Trophoblast cell (in vitro differentiated cells and primary cell): Measurements from ENCODE around the gene VSIR.

ENCODE experiments used
- DNase-seq, 2 donors: peaks; one replicate each; pipeline ENCODE4 v3.0.0-alpha.2; 2016
- H2AFZ ChIP-seq: 2 replicates; pipeline ENCODE4 v1.6.1; 2013; ENCODE audit warnings: low read length, moderate library complexity, mild to moderate bottlenecking; ENCODE audit not compliant: insufficient read depth, poor library complexity
- H2AK5ac ChIP-seq: 2 replicates; pipeline ENCODE4 v1.6.1; 2013; ENCODE audit warnings: mild to moderate bottlenecking, low read length
- H2BK120ac ChIP-seq: 2 replicates; pipeline ENCODE4 v1.6.1; 2013; ENCODE audit warnings: low read length, mild to moderate bottlenecking, moderate library complexity; ENCODE audit not compliant: insufficient read depth, poor library complexity
- H2BK12ac ChIP-seq: 2 replicates; pipeline ENCODE4 v1.6.1; 2013; ENCODE audit warnings: mild to moderate bottlenecking, low read length, moderate library complexity
- H2BK5ac ChIP-seq: 2 replicates; pipeline ENCODE4 v1.6.1; 2013; ENCODE audit warnings: low read length, low read depth, moderate library complexity, mild to moderate bottlenecking; ENCODE audit not compliant: poor library complexity
- H3K14ac ChIP-seq: 2 replicates; pipeline ENCODE4 v1.6.1; 2013; ENCODE audit warnings: mild to moderate bottlenecking, low read length
- H3K18ac ChIP-seq: 2 replicates; pipeline ENCODE4 v1.6.1; 2013; ENCODE audit warnings: mild to moderate bottlenecking, low read length
- H3K23ac ChIP-seq: 2 replicates; pipeline ENCODE4 v1.6.1; 2013; ENCODE audit warnings: low read length
- H3K27ac ChIP-seq: 2 replicates; pipeline ENCODE4 v1.5.1; 2013; ENCODE audit warnings: low read depth, mild to moderate bottlenecking, inconsistent platforms, low read length, moderate library complexity
- H3K27me3 ChIP-seq: 2 replicates; pipeline ENCODE4 v1.6.1; 2013; ENCODE audit warnings: inconsistent platforms, mild to moderate bottlenecking, low read length, moderate library complexity; ENCODE audit not compliant: insufficient read depth
- H3K36me3 ChIP-seq, 2 experiments: 1 replicate in 1 of 2; 2 replicates in 1 of 2; pipeline ENCODE4 v1.6.1; 2013; ENCODE audit warnings: low read length in 2 of 2, mild to moderate bottlenecking in 2 of 2, moderate library complexity in 1 of 2; ENCODE audit not compliant: insufficient read depth in 2 of 2, control insufficient read depth in 1 of 2
- H3K4ac ChIP-seq: 2 replicates; pipeline ENCODE4 v1.6.1; 2013; ENCODE audit warnings: low read depth, mild to moderate bottlenecking, low read length, moderate library complexity
- H3K4me1 ChIP-seq, 2 experiments: 1 replicate in 1 of 2; 2 replicates in 1 of 2; pipeline ENCODE4 v1.6.1; 2013; ENCODE audit warnings: low read length in 2 of 2, mild to moderate bottlenecking in 2 of 2, moderate library complexity in 1 of 2; ENCODE audit not compliant: insufficient read depth in 2 of 2, control insufficient read depth in 1 of 2
- H3K4me2 ChIP-seq: 2 replicates; pipeline ENCODE4 v1.6.1; 2013; ENCODE audit warnings: inconsistent platforms, mild to moderate bottlenecking, low read length, moderate library complexity
- H3K4me3 ChIP-seq: 2 replicates; pipeline ENCODE4 v1.5.1; 2013; ENCODE audit warnings: mild to moderate bottlenecking, low read depth, low read length, inconsistent platforms
- H3K79me1 ChIP-seq: one replicate; pipeline ENCODE4 v1.6.1; 2013; ENCODE audit warnings: low read length
- H3K79me2 ChIP-seq: 2 replicates; pipeline ENCODE4 v1.6.1; 2013; ENCODE audit warnings: low read length, mild to moderate bottlenecking; ENCODE audit not compliant: control insufficient read depth, insufficient read depth, poor library complexity
- H3K9ac ChIP-seq: 2 replicates; pipeline ENCODE4 v1.6.1; 2013; ENCODE audit warnings: mild to moderate bottlenecking, low read length
- H3K9me3 ChIP-seq: 2 replicates; pipeline ENCODE4 v1.6.1; 2013; ENCODE audit warnings: low read depth, mild to moderate bottlenecking, control low read depth, inconsistent platforms, low read length; ENCODE audit not compliant: insufficient read depth
- H4K12ac ChIP-seq: 2 replicates; pipeline ENCODE4 v1.6.1; 2013; ENCODE audit warnings: low read depth, mild to moderate bottlenecking, low read length, moderate library complexity
- H4K8ac ChIP-seq: 2 replicates; pipeline ENCODE4 v1.6.1; 2013; ENCODE audit warnings: low read depth, mild to moderate bottlenecking, low read length, moderate library complexity
- H4K91ac ChIP-seq: one replicate; pipeline ENCODE4 v1.6.1; 2013; ENCODE audit warnings: low read depth, mild to moderate bottlenecking, low read length, moderate library complexity
- WGBS: extraction: QIAGEN DNeasy Blood & Tissue Kit; methylation state at CpG from one replicate; pipeline ENCODE4 v1.1.7; 2013; ENCODE audit warnings: missing lambda C conversion rate; ENCODE audit not compliant: insufficient read length, insufficient coverage; ENCODE audit errors: extremely low coverage; 5-methylcytosine and 5-hydroxymethylcytosine counted together

Gene VSIR

DNA sequence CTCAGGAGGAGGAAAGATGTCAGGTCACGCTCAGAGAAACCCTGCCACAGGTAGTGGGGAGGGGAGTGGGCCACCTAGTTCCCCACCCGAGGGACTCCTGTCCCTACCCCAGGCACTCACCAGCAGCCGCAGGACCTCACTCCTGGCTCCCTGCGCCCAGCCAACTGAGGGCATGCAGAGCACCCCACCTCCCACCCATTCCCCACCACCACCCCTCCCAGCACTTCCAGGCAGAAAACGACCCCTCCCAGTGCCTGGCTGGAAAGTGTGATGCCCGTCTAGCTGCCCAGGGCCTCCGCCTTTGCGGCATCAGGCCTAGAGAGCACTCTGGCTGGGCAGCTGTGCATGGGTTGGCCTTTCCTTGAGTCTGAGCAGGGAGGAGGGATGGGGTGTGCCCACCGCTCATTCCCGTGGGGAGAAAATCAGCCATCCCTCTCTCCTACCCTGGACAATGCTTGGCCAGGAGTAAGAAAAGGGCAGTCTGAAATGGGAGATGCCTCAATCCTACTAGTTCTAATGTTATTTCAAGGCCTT lies 55.1 kb downstream of the VSIR start:
- H2BK12ac ChIP-seq, result no peak overlapping the region
- H3K4me2 ChIP-seq, result no peak overlapping the region
- WGBS, result no CpG with 5 or more reads among the region's 10 CpGs

DNA sequence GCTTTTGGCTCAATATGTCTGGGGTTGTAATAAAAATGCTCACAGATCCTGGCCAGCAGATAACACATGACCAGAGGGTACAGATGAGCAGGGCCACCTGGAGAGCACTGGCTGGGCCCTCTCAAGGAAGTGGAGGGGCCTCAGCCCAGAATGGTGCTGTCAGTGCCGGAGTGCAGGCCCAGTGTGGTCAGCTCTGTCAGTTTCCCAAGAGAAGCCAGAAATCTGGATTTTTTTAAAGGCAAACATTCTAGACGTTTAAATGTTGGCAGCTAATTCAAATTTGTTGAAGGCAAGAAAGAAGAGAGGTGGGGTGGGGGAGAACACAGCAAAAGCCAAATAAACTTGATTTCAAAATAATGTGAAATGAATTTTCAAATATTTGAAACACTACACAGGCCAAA lies 55.8 kb downstream of the VSIR start:
- Histone ChIP-seq H3K4me2 (no peak overlapping the region), H4K8ac (no peak overlapping the region), H3K27ac (no peak overlapping the region), H2AFZ (no peak overlapping the region), H2BK5ac (no peak overlapping the region), H3K27me3 (no peaks in the 10 kb centered on the region), H2BK12ac (no peak overlapping the region), H3K18ac (no peak overlapping the region), H4K12ac (no peak overlapping the region), H4K91ac (no peak overlapping the region), H3K36me3 (no peaks in the 10 kb centered on the region), H3K14ac (no peak overlapping the region), H2AK5ac (no peak overlapping the region), H3K79me2 (no peaks in the 10 kb centered on the region), H3K79me1 (no peaks in the 10 kb centered on the region), H3K9me3 (no peaks in the 10 kb centered on the region), H3K4ac (no peak overlapping the region), H3K23ac (no peak overlapping the region), H3K4me3 (no peak overlapping the region), H2BK120ac (no peak overlapping the region), H3K4me1 (no peaks in the 10 kb centered on the region), H3K9ac (no peak overlapping the region)
- WGBS, result no CpG with 5 or more reads among the region's 2 CpGs
- no peak for DNase-seq

More for the DNA sequence above, 55.1 kb downstream of the VSIR start:
- H4K8ac ChIP-seq, result no peak overlapping the region
- H3K18ac ChIP-seq, result no peak overlapping the region
- no peaks in the 10 kb centered on the region for H3K79me2 ChIP-seq
- DNase-seq, result no peak
- no peaks in the 10 kb centered on the region for H3K9me3 ChIP-seq
- no peaks in the 10 kb centered on the region for H3K79me1 ChIP-seq
- H2AK5ac ChIP-seq, result no peak overlapping the region
- no peak overlapping the region for H3K23ac ChIP-seq
- H3K27me3 ChIP-seq, result no peaks in the 10 kb centered on the region
- H2AFZ ChIP-seq, result no peak overlapping the region
- no peak overlapping the region for H4K91ac ChIP-seq
- no peak overlapping the region for H3K4ac ChIP-seq
- no peaks in the 10 kb centered on the region for H3K4me1 ChIP-seq
- no peak overlapping the region for H2BK120ac ChIP-seq
- H3K36me3 ChIP-seq, result no peaks in the 10 kb centered on the region
- H3K4me3 ChIP-seq, result no peak overlapping the region
- H2BK5ac ChIP-seq, result no peak overlapping the region
- H4K12ac ChIP-seq, result no peak overlapping the region
- H3K14ac ChIP-seq, result no peak overlapping the region
- no peak overlapping the region for H3K27ac ChIP-seq
- no peak overlapping the region for H3K9ac ChIP-seq

DNA sequence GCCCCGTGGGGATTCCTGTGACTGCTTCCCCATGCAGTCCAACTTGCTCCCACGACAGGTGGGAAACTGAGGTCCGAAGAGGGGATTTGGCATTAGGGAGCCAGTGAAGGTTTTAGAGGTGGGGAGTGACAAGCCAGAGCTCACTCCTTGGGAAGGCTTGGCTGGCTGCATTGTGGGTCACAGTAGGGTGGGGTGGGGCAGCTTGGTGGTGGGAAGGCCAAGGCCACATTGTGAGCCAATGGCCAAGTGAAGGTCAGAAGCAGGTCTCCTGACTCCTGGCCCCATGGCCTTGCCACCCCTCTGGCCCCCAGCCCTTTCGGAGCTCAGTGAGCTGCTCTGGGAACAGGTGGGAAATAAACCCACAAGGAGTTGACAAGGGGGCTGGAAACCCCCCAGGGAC lies 56.3 kb downstream of the VSIR start:
- Histone ChIP-seq H2BK120ac (no peak overlapping the region), H3K27me3 (no peaks in the 10 kb centered on the region), H2AK5ac (no peak overlapping the region), H3K18ac (no peak overlapping the region), H4K12ac (no peak overlapping the region), H3K9ac (no peak overlapping the region), H3K9me3 (no peaks in the 10 kb centered on the region), H2BK12ac (no peak overlapping the region), H3K79me1 (no peaks in the 10 kb centered on the region), H4K8ac (no peak overlapping the region), H2AFZ (no peak overlapping the region), H3K14ac (no peak overlapping the region), H3K36me3 (no peaks in the 10 kb centered on the region), H3K4me1 (no peaks in the 10 kb centered on the region), H3K79me2 (no peaks in the 10 kb centered on the region), H3K23ac (no peak overlapping the region), H3K4me3 (no peak overlapping the region), H2BK5ac (no peak overlapping the region), H3K4ac (no peak overlapping the region), H3K4me2 (no peak overlapping the region), H4K91ac (no peak overlapping the region), H3K27ac (no peak overlapping the region)
- WGBS, result no CpG with 5 or more reads among the region's 4 CpGs
- no peak for DNase-seq

DNA sequence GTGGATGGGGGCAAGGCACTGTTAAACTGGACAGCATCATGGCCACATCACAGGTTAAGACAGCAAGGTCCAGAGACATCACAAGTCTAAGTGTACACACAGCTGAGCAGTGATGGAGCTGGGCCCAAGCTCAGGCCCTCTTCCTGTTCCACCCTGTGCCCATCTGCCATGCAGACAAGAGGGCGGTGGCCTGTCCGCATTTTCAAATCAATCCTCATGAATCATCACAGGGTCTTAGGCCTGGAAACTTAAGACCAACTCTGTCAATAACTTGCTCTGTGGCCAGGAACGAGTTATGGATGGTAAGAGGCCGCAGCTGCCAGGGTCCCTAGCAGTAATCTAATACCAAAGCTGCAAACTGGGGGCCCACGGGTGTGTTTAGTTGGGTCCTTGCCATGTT lies 56.9 kb downstream of the VSIR start:
- no peak overlapping the region for H4K8ac ChIP-seq
- no peaks in the 10 kb centered on the region for H3K36me3 ChIP-seq
- H3K23ac ChIP-seq, result no peak overlapping the region
- no peak overlapping the region for H3K18ac ChIP-seq
- no peak overlapping the region for H4K12ac ChIP-seq
- DNase-seq, result no peak
- H2AK5ac ChIP-seq, result no peak overlapping the region
- H4K91ac ChIP-seq, result no peak overlapping the region
- WGBS, result no CpG with 5 or more reads among the region's 5 CpGs
- no peak overlapping the region for H2BK5ac ChIP-seq
- no peak overlapping the region for H3K14ac ChIP-seq
- H2AFZ ChIP-seq, result no peak overlapping the region
- H3K79me1 ChIP-seq, result no peaks in the 10 kb centered on the region
- no peak overlapping the region for H2BK120ac ChIP-seq
- H3K27me3 ChIP-seq, result no peaks in the 10 kb centered on the region
- H3K9me3 ChIP-seq, result no peaks in the 10 kb centered on the region
- no peak overlapping the region for H3K9ac ChIP-seq
- no peak overlapping the region for H3K4me3 ChIP-seq
- H3K4me1 ChIP-seq, result no peaks in the 10 kb centered on the region
- no peak overlapping the region for H3K4ac ChIP-seq
- H3K4me2 ChIP-seq, result no peak overlapping the region
- H3K79me2 ChIP-seq, result no peaks in the 10 kb centered on the region
- no peak overlapping the region for H2BK12ac ChIP-seq
- H3K27ac ChIP-seq, result no peak overlapping the region
